Keratinocyte (primary cell): Measurements from ENCODE around the gene HLA-F. TPM values are rescaled to one million over a fixed set of nuclear protein-coding genes. Genes with fewer than 3 reads are reported as not detected.

Source experiments
- DNase-seq: peaks from one replicate; pipeline ENCODE4 v3.0.0-alpha.2; 2011; ENCODE audit warnings: low read depth, missing footprints, low spot score
- FAIRE-seq: peaks from 2 replicates; lab custom pipeline; 2011; peaks lifted over from hg19 to GRCh38; lab: Jason Lieb, UNC
- H2AFZ ChIP-seq: 2 replicates; pipeline ENCODE4 v1.6.0; 2012; ENCODE audit warnings: low read length, control low read depth, inconsistent platforms; ENCODE audit not compliant: control insufficient read depth
- H3K27ac ChIP-seq: 2 replicates; pipeline ENCODE4 v1.5.1; 2011; ENCODE audit warnings: low read length; ENCODE audit not compliant: control insufficient read depth, insufficient read depth
- H3K27me3 ChIP-seq: 3 replicates; pipeline ENCODE4 v1.6.0; 2011; ENCODE audit warnings: low read length; ENCODE audit not compliant: control insufficient read depth, insufficient read depth; ENCODE audit errors: extremely low read depth
- H3K36me3 ChIP-seq, 2 experiments: 2 replicates in 1 of 2; 3 replicates in 1 of 2; pipeline ENCODE4 v1.5.1; 2011; ENCODE audit warnings: low read length in 2 of 2, mild to moderate bottlenecking in 1 of 2; ENCODE audit not compliant: control insufficient read depth in 2 of 2, insufficient read depth in 2 of 2; ENCODE audit errors: extremely low read depth in 1 of 2
- H3K4me1 ChIP-seq: 3 replicates; pipeline ENCODE4 v1.5.1; 2011; ENCODE audit warnings: low read length; ENCODE audit not compliant: control insufficient read depth, insufficient read depth; ENCODE audit errors: extremely low read depth
- H3K4me2 ChIP-seq: 3 replicates; pipeline ENCODE4 v1.6.0; 2011; ENCODE audit warnings: low read depth, low read length; ENCODE audit not compliant: control insufficient read depth, insufficient read depth; ENCODE audit errors: extremely low read depth
- H3K4me3 ChIP-seq, 3 experiments: fragments of 200-600 bp in 1 of 3; sonication (generic) in 1 of 3; 2 replicates in 2 of 3; 3 replicates in 1 of 3; pipeline ENCODE4 v1.5.1; 2011 to 2016; ENCODE audit warnings: low read length in 3 of 3, mild to moderate bottlenecking in 3 of 3, control low read depth in 2 of 3, inconsistent platforms in 1 of 3, low read depth in 1 of 3, mixed read lengths in 1 of 3, mixed run types in 1 of 3, moderate library complexity in 1 of 3; ENCODE audit not compliant: control insufficient read depth in 2 of 3, insufficient read depth in 2 of 3; ENCODE audit errors: extremely low read depth in 1 of 3
- H3K79me2 ChIP-seq: 2 replicates; pipeline ENCODE4 v1.6.0; 2012; ENCODE audit warnings: low read length; ENCODE audit not compliant: control insufficient read depth, insufficient read depth
- H3K9ac ChIP-seq: 3 replicates; pipeline ENCODE4 v1.6.0; 2011; ENCODE audit warnings: low read length; ENCODE audit not compliant: control insufficient read depth, insufficient read depth; ENCODE audit errors: extremely low read depth
- H3K9me1 ChIP-seq: 3 replicates; pipeline ENCODE4 v1.6.0; 2011; ENCODE audit warnings: low read length; ENCODE audit not compliant: control insufficient read depth, insufficient read depth; ENCODE audit errors: extremely low read depth
- H3K9me3 ChIP-seq: 2 replicates; pipeline ENCODE4 v1.5.1; 2012; ENCODE audit warnings: low read depth, low read length; ENCODE audit not compliant: control insufficient read depth
- H4K20me1 ChIP-seq: 3 replicates; pipeline ENCODE4 v1.6.0; 2011; ENCODE audit warnings: low read length; ENCODE audit not compliant: control insufficient read depth, insufficient read depth; ENCODE audit errors: extremely low read depth
- CTCF ChIP-seq, 3 experiments: IDR thresholded peaks in 1 of 3; conservative IDR thresholded peaks in 1 of 3; optimal IDR thresholded peaks in 1 of 3; 2 replicates in 2 of 3; 3 replicates in 1 of 3; pipeline versions ENCODE3 to v1.5.1; 2011; ENCODE audit warnings: low read length in 3 of 3, mild to moderate bottlenecking in 3 of 3, moderate library complexity in 2 of 3, control low read depth in 1 of 3, inconsistent platforms in 1 of 3; ENCODE audit not compliant: insufficient read depth in 2 of 3; ENCODE audit errors: extremely low read depth in 1 of 3
- EZH2 ChIP-seq: IDR thresholded peaks from one replicate; pipeline ENCODE4 v1.6.1; 2012; ENCODE audit warnings: inconsistent platforms, mild to moderate bottlenecking, low read length, moderate library complexity
- dilution Hi-C: fragments of 300-500 bp; cut with MboI; formaldehyde crosslinking; loops from one replicate; pipeline ENCODE4 v1.7.0; 2020; ENCODE audit warnings: low sequenced_read_pairs; ENCODE audit not compliant: extremely low pct_ligation_motif_present
- polyA plus RNA-seq, 5 experiments: library from polyadenylated mRNA; depleted of rRNA in 3 of 5; stranded (reverse) in 3 of 5; stranded (forward) in 1 of 5; unstranded in 1 of 5; fragments of >200 nt; gene quantifications; 1 replicate in 1 of 5; 2 replicates in 3 of 5; 3 replicates in 1 of 5; pipeline versions ENCODE4 v1.2.1 to v1.2.3, GENCODE V29; 2011 to 2012; ENCODE audit warnings: missing spikeins in 2 of 5, low read depth in 1 of 5, low replicate concordance in 1 of 5

The HLA-F gene
- polyA plus RNA-seq, 1 donor (not counting 4 experiments of a cell fraction or from before 2014, with no cell fraction given): 36.2 TPM

GRCh38 chr6:29746846-29747687, 23.8 kb downstream of the HLA-F start:
- peak overlapping the region in 1 of 3 experiments; percentile 88 for H3K4me3 ChIP-seq
- H3K27me3 ChIP-seq: no peaks in the 10 kb centered on the region
- no peak overlapping the region for H3K9ac ChIP-seq
- peaks cover 6 to 30% of the 10 kb centered on the region in 2 experiments for H3K36me3 ChIP-seq
- H3K4me2 ChIP-seq: peak overlapping the region; percentile 89
- FAIRE-seq: no peak
- TF ChIP-seq EZH2: no peak
- no peak for TF ChIP-seq CTCF (optimal IDR thresholded peaks at IDR 0.05 in 1 of 3, IDR thresholded peaks at IDR 0.05 in 1 of 3, conservative IDR thresholded peaks at IDR 0.05 in 1 of 3; ENCODE audit: extremely low read depth in 1 of 3, insufficient read depth in 2 of 3, low read length in 3 of 3)
- no peaks in the 10 kb centered on the region for H3K9me1 ChIP-seq
- no peaks in the 10 kb centered on the region for H3K9me3 ChIP-seq
- peaks cover 3% of the 10 kb centered on the region for H3K4me1 ChIP-seq
- H3K27ac ChIP-seq: no peak overlapping the region
- H3K79me2 ChIP-seq: peaks cover 13% of the 10 kb centered on the region
- dilution Hi-C loops: no loop called here
- H4K20me1 ChIP-seq: no peaks in the 10 kb centered on the region
- no peak overlapping the region for H2AFZ ChIP-seq
- DNase-seq: no peak

GRCh38 chr6:29747688-29748250, 24.5 kb downstream of the HLA-F start:
- Histone ChIP-seq H3K9me3 (no peaks in the 10 kb centered on the region), H3K27ac (no peak overlapping the region), H3K9ac (peak overlapping the region; percentile 71), H3K4me1 (peaks cover 3% of the 10 kb centered on the region), H3K27me3 (no peaks in the 10 kb centered on the region), H3K4me2 (peak overlapping the region; percentile 89), H3K79me2 (peaks cover 13% of the 10 kb centered on the region), H3K4me3 (peak overlapping the region; percentile 84 to 88 (median 86)), H3K9me1 (no peaks in the 10 kb centered on the region), H2AFZ (peak overlapping the region; percentile 94), H4K20me1 (no peaks in the 10 kb centered on the region), H3K36me3 (peaks cover 6 to 28% of the 10 kb centered on the region in 2 experiments)
- dilution Hi-C loops: no loop called here
- no peak for FAIRE-seq
- no peak for TF ChIP-seq EZH2
- no peak for TF ChIP-seq CTCF (optimal IDR thresholded peaks at IDR 0.05 in 1 of 3, IDR thresholded peaks at IDR 0.05 in 1 of 3, conservative IDR thresholded peaks at IDR 0.05 in 1 of 3; ENCODE audit: extremely low read depth in 1 of 3, insufficient read depth in 2 of 3, low read length in 3 of 3)
- DNase-seq: no peak
